Measurements from ENCODE around the gene NADK2.

- no peak for TF ChIP-seq CTCF (IDR thresholded peaks at IDR 0.05)
- no peak for TF ChIP-seq POLR2AphosphoS5 (IDR thresholded peaks at IDR 0.05)
Measured at GRCh38 chr5:36272136-36272690, 30.5 kb upstream of the NADK2 start.
